ENCODE results near the gene HAUS6. TPM values are rescaled to one million over a fixed set of nuclear protein-coding genes. Genes with fewer than 3 reads are reported as not detected.

The HAUS6 gene
- total RNA-seq, 1 donor, result 14.5 TPM

GRCh38 chr9:19030899-19031298, 71.8 kb downstream of the HAUS6 start:
- Histone ChIP-seq H3K4me1 (ENCODE audit: insufficient read depth, low read length) (peaks cover 12% of the 10 kb centered on the region), H3K27ac (ENCODE audit: low read depth, low read length) (no peak overlapping the region), H3K4me2 (ENCODE audit: insufficient read depth, low read length) (no peak overlapping the region), H3K79me2 (ENCODE audit: insufficient read depth, low read length) (no peaks in the 10 kb centered on the region), H4K20me1 (ENCODE audit: insufficient read depth, low read length) (no peaks in the 10 kb centered on the region), H3K9me3 (ENCODE audit: low read depth, low read length) (no peaks in the 10 kb centered on the region), H3K4me3 (ENCODE audit: insufficient read depth, low read length) (no peak overlapping the region), H3K36me3 (ENCODE audit: insufficient read depth, low read length) (no peaks in the 10 kb centered on the region), H3K27me3 (ENCODE audit: insufficient read depth, low read length) (no peaks in the 10 kb centered on the region), H2AFZ (ENCODE audit: low read length) (peak overlapping the region; percentile 47)
- DNase-seq (ENCODE audit: insufficient read length, low spot score, missing footprints), result peak; percentile 89
- TF ChIP-seq, protein P1, sequence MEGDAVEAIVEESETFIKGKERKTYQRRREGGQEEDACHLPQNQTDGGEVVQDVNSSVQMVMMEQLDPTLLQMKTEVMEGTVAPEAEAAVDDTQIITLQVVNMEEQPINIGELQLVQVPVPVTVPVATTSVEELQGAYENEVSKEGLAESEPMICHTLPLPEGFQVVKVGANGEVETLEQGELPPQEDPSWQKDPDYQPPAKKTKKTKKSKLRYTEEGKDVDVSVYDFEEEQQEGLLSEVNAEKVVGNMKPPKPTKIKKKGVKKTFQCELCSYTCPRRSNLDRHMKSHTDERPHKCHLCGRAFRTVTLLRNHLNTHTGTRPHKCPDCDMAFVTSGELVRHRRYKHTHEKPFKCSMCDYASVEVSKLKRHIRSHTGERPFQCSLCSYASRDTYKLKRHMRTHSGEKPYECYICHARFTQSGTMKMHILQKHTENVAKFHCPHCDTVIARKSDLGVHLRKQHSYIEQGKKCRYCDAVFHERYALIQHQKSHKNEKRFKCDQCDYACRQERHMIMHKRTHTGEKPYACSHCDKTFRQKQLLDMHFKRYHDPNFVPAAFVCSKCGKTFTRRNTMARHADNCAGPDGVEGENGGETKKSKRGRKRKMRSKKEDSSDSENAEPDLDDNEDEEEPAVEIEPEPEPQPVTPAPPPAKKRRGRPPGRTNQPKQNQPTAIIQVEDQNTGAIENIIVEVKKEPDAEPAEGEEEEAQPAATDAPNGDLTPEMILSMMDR (IDR thresholded peaks at IDR 0.05; ENCODE audit: extremely low read depth, low read depth, low read length), result no peak

DNA sequence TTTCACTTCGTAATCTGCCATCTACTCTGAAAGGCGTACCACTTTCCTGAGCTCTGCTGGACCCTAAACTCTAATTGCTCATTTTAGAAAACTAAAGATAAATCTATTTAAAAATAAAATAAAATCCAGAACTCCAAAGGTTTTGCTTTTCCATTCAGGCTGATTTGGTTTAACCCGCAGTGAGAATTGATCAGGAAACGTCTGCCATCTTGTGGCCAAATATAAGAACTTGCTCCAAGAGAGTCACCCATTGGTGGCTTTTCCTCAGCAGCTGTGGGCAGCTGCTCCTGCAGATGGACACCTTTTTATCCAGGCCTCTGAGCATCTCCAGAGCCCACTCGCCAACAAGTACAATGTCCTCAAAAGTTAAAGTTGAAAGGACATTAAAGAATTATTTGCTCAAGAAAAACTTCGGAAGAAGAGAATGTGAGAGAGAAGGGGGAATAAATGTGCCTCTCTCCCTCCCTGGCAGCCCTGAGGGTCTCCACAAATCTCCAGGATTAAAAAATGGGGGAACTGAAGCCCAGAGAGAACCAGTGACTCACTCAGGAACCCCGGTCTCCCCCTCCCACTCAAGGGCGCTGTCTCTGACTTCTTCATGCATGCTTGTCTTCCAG, 73.8 kb downstream of the HAUS6 start:
- no peaks in the 10 kb centered on the region for H3K9me3 ChIP-seq (ENCODE audit: low read depth, low read length)
- peak; percentile 95 for DNase-seq (ENCODE audit: insufficient read length, low spot score, missing footprints)
- no peak overlapping the region for H3K4me3 ChIP-seq (ENCODE audit: insufficient read depth, low read length)
- no peaks in the 10 kb centered on the region for H3K27me3 ChIP-seq (ENCODE audit: insufficient read depth, low read length)
- TF ChIP-seq, protein P1 (IDR thresholded peaks at IDR 0.05; ENCODE audit: extremely low read depth, low read depth, low read length), result peak; percentile 77
- H3K79me2 ChIP-seq (ENCODE audit: insufficient read depth, low read length), result no peaks in the 10 kb centered on the region
- peaks cover 12% of the 10 kb centered on the region for H3K4me1 ChIP-seq (ENCODE audit: insufficient read depth, low read length)
- no peaks in the 10 kb centered on the region for H4K20me1 ChIP-seq (ENCODE audit: insufficient read depth, low read length)
- H3K4me2 ChIP-seq (ENCODE audit: insufficient read depth, low read length), result peak overlapping the region; percentile 32
- H2AFZ ChIP-seq (ENCODE audit: low read length), result peak overlapping the region; percentile 67
- H3K27ac ChIP-seq (ENCODE audit: low read depth, low read length), result no peak overlapping the region
- H3K36me3 ChIP-seq (ENCODE audit: insufficient read depth, low read length), result no peaks in the 10 kb centered on the region

DNA sequence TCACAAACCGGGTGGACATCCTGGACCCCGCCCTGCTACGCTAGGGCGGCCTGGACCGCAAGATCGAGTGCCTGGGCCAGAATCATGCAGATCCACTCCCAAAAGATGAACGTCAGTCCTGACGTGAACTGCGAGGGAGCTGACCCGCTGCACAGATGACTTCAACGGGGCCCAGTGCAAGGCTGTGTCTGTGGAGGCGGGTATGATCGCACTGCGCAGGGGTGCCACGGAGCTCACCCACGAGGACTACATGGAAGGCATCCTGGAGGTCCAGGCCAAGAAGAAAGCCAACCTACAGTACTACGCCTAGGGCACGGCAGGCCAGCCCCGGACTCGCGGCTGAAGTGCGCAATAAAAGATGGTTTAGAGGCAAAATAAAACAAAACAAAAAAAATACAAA, 74.9 kb downstream of the HAUS6 start:
- no peak for DNase-seq (ENCODE audit: insufficient read length, low spot score, missing footprints)

DNA sequence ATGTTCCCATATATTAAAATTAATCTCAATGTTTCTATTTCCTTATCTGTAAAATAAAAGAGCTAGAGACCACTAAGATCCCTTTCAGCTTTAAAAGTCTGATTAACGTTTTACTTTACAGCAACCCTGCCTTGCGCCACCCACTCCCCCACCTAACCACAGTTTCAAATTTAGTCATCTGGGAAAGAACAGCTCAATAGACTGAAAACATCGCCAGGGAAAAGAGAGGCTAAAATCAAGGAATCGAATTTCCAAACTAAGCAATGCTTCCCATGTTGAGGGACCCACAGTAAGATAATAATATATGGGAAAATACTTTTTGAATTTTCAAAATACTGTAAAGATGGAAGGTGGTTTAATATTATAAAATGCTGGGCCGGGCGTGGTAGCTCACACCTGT, 76.3 kb downstream of the HAUS6 start:
- Histone ChIP-seq H3K4me2 (ENCODE audit: insufficient read depth, low read length) (peak overlapping the region; percentile 15), H4K20me1 (ENCODE audit: insufficient read depth, low read length) (no peaks in the 10 kb centered on the region), H3K27ac (ENCODE audit: low read depth, low read length) (no peak overlapping the region), H3K27me3 (ENCODE audit: insufficient read depth, low read length) (no peaks in the 10 kb centered on the region), H3K4me3 (ENCODE audit: insufficient read depth, low read length) (no peak overlapping the region), H3K36me3 (ENCODE audit: insufficient read depth, low read length) (no peaks in the 10 kb centered on the region), H3K4me1 (ENCODE audit: insufficient read depth, low read length) (peaks cover 12% of the 10 kb centered on the region), H3K79me2 (ENCODE audit: insufficient read depth, low read length) (no peaks in the 10 kb centered on the region), H2AFZ (ENCODE audit: low read length) (peak overlapping the region; percentile 28), H3K9me3 (ENCODE audit: low read depth, low read length) (no peaks in the 10 kb centered on the region)
- TF ChIP-seq, protein P1 (IDR thresholded peaks at IDR 0.05; ENCODE audit: extremely low read depth, low read depth, low read length), result no peak
- peak; percentile 73 for DNase-seq (ENCODE audit: insufficient read length, low spot score, missing footprints)

More for the DNA sequence above, 74.9 kb downstream of the HAUS6 start:
- Histone ChIP-seq H3K27ac (ENCODE audit: low read depth, low read length) (no peak overlapping the region), H3K4me2 (ENCODE audit: insufficient read depth, low read length) (no peak overlapping the region), H3K27me3 (ENCODE audit: insufficient read depth, low read length) (no peaks in the 10 kb centered on the region), H3K4me1 (ENCODE audit: insufficient read depth, low read length) (peaks cover 12% of the 10 kb centered on the region), H2AFZ (ENCODE audit: low read length) (no peak overlapping the region), H3K79me2 (ENCODE audit: insufficient read depth, low read length) (no peaks in the 10 kb centered on the region), H4K20me1 (ENCODE audit: insufficient read depth, low read length) (no peaks in the 10 kb centered on the region), H3K9me3 (ENCODE audit: low read depth, low read length) (no peaks in the 10 kb centered on the region), H3K36me3 (ENCODE audit: insufficient read depth, low read length) (no peaks in the 10 kb centered on the region), H3K4me3 (ENCODE audit: insufficient read depth, low read length) (no peak overlapping the region)
- TF ChIP-seq, protein P1 (IDR thresholded peaks at IDR 0.05; ENCODE audit: extremely low read depth, low read depth, low read length), result no peak
